PC-3 (cell line): ENCODE results near the gene TMEM209.

ENCODE experiments used
- CTCF ChIP-seq: fragments of 300-600 bp; sonication (generic); conservative IDR thresholded peaks from 2 replicates; pipeline ENCODE4 v1.5.1; 2017; ENCODE audit warnings: antibody characterized with exemption, low read depth, mild to moderate bottlenecking, low read length
- EZH2phosphoT487 ChIP-seq: fragments of 300-600 bp; sonication (generic); IDR thresholded peaks from 2 replicates; pipeline ENCODE4 v1.6.1; 2018; ENCODE audit warnings: mild to moderate bottlenecking, antibody characterized with exemption, low read length, borderline replicate concordance

- TF ChIP-seq CTCF: no peak
- TF ChIP-seq EZH2phosphoT487: no peak
Measured at GRCh38 chr7:130201796-130202195, 3.4 kb downstream of the TMEM209 start.
